Hepatocyte (in vitro differentiated cells): Measurements from ENCODE around the gene ASB5.

Experiments used
- EZH2 ChIP-seq: fragments of 200-600 bp; sonication (generic); IDR thresholded peaks from 2 replicates; pipeline ENCODE4 v1.6.1; 2016; ENCODE audit warnings: antibody characterized with exemption, mild to moderate bottlenecking, borderline replicate concordance
- EZH2phosphoT487 ChIP-seq: fragments of 200-600 bp; sonication (generic); IDR thresholded peaks from one replicate; pipeline ENCODE4 v1.6.1; 2018; ENCODE audit warnings: antibody characterized with exemption, mild to moderate bottlenecking, low read depth, moderate library complexity; ENCODE audit not compliant: unreplicated experiment, severe bottlenecking
- TF ChIP-seq, protein P1 (sequence below): fragments of 200-600 bp; sonication (generic); IDR thresholded peaks from 2 replicates; pipeline ENCODE4 v1.5.1; 2016; ENCODE audit warnings: antibody characterized with exemption, mild to moderate bottlenecking; ENCODE audit not compliant: poor library complexity

DNA sequence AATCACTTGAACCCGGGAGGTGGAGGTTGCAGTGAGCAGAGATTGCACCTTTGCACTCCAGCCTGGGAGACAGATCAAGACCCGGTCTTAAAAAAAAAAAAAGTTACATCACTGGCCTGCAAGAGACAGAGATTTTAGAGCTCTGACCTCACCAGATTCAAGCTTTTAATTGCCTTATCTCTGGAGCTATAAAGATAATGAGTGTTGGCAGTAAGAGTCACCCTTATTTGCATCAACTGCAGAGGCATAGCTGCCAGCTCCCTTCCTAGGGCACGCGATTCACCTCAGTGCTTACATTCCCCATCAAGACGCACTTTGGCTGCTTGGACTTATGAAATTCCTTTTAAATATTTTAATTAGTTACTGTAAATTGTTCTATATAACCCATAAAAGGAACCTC, 61.2 kb downstream of the ASB5 start:
- TF ChIP-seq, protein P1, sequence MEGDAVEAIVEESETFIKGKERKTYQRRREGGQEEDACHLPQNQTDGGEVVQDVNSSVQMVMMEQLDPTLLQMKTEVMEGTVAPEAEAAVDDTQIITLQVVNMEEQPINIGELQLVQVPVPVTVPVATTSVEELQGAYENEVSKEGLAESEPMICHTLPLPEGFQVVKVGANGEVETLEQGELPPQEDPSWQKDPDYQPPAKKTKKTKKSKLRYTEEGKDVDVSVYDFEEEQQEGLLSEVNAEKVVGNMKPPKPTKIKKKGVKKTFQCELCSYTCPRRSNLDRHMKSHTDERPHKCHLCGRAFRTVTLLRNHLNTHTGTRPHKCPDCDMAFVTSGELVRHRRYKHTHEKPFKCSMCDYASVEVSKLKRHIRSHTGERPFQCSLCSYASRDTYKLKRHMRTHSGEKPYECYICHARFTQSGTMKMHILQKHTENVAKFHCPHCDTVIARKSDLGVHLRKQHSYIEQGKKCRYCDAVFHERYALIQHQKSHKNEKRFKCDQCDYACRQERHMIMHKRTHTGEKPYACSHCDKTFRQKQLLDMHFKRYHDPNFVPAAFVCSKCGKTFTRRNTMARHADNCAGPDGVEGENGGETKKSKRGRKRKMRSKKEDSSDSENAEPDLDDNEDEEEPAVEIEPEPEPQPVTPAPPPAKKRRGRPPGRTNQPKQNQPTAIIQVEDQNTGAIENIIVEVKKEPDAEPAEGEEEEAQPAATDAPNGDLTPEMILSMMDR = no peak
- no peak for TF ChIP-seq EZH2
- no peak for TF ChIP-seq EZH2phosphoT487
